Globus pallidus (tissue), 1 donor: ENCODE results near the gene PNPLA8.
A peak's percentile ranks its signal among the peaks of the same experiment; 100 is the strongest.
"Not testable (repeated sequence)": the region's sequence is repeated elsewhere in the genome, so short reads cannot be mapped to it uniquely, and the experiment has no call there.

Source experiments
- DNase-seq: peaks from one replicate; pipeline ENCODE4 v3.0.0-alpha.2; 2015; ENCODE audit warnings: low spot score

PNPLA8 gene

DNA sequence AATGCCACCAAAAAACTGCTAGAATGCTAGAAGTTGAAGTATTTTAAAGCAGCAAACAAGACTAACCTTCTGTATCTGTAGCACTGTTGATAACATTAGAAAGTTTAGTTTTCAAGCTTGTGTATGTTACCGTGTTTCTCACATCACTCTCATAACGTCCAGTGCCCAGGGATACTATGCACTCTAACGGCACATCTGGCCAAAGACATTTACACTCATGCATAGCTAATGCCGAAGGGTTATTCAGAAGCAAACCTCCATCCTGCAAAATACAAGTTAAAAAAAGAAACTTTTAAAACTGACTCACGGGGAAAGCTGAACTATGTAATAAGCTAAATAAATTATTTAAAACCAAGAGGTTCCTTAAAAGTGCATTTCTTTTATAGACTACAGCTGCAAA lies 46.8 kb downstream of the PNPLA8 start:
- no peak for DNase-seq

DNA sequence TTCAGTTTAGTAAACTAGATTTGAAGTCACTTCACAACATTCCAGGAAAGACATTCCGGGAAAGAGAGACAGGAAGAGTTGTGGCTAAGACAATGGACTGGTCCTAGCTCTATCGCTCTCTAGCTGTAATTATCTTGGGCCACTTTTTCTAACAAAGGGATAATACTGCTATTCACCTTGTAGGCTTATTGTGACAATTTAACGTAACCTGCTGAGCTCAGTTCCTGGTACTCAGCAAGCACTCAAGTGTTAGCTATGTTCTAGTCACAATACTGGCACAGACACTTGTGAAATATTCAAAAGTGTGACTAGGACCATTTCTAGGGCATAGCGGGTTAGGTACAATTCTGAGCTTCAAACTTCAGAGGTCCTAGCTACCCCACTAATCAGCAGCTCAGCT lies 57.7 kb downstream of the PNPLA8 start:
- DNase-seq: no peak

DNA sequence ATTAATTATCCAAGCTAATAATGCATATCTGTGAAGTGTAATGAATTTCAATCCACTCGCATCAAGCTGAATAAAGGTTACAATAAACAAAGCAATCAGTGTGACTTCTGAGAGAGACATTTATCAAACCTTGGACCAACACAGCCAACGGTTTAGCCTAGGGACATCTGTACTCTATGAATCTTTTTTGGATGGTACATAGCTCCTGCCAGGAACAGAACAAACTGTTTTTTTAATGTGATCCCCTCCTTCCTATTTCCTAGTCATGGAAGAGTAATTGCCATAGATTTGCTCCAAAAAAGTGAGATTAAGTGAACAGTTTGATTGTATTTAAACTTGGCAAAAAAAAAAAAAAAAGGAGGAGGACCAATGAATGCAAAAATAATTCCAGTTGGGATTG lies 58.5 kb downstream of the PNPLA8 start:
- DNase-seq: no peak

DNA sequence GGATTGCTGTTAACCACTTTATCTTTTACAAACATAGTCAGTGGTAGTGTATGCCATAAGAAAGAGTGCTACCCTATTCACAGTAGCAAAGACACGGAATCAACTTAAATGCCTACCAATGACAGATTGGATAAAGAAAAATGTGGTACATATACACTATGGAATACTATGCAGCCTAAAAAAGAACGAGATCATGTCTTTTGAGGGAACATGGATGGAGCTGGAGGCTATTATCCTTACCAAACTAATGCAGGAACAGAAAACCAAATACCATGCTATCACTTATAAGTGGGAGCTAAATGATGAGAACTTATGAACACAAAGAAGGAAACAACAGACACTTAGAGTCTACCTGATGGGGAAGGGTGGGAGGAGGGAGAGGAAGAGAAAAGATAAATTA lies 59.6 kb downstream of the PNPLA8 start:
- not testable (repeated sequence) for DNase-seq

DNA sequence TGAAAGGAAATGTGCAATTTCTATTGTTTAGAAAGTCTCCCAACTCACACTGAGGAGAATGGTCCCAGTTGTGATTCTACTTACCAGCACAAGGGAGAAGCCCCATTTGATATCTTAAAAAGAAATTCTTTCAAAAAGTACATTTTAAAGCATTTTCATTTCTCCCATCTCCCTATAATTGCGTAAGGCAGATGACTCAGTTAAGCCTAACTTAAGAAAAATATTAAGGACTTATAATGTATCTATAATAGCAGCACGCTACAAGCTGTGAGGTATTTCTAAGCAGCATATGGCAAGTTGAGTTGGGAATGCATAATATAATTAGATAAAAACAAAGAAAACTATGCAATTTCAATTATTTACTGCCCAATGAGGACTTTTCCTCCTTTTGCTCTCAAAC lies 61.2 kb downstream of the PNPLA8 start:
- DNase-seq: no peak

DNA sequence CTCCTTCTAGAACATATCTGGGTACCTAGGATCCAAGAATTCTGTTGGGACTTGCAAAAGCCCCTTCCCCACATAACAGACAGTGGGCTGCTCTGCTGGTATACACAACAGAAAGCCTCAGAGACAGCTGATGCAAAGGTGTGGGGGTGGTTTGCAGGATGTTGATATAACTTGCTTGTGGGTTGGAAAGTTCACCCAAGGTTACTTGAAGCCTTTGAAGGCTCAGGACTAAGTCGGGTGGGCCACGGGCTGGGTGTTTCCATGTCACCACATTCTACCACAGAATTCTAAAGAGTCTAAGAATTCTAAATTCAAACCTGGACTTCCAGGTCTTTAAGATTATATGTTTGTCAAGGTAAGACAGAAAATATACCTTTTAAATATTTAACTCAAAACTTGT lies 62.3 kb downstream of the PNPLA8 start:
- no peak for DNase-seq

DNA sequence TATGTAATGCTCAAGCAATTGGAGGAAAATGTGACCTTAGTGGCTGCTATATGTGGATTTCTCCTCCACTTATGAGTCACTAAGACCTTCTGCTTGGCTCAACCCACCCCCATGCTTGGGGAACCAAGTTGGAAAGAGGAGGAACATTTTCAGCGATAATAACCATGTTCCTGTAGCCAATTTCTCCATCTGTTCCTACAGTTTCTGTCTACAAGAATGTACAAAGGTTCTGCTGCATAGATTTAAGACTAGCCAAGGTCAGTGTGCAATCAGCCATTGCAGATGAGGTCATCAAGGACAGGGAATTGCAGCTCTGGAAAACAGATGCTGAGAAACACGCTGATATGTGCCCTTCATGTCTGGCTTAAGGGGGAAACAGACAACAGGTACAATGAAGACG lies 64.1 kb downstream of the PNPLA8 start:
- DNase-seq: no peak

DNA sequence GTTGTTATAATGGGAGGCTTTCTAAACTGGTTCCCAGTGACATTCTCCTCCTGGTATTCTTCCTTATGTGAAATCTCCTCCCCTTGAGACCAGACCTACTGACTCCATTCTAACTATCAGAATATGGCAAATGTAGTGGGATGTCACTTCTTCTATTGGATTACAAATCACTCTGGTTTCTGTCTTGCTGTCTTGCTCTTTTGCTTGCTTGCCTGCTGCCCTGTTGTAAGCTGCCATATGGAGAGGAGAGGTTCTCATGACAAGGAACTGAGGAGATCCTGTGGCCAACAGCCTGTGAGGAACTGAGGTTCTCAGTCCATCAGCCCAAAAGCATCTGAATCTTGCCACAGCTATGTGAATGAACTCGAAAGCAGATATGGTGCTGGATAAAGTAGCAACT lies 65.0 kb downstream of the PNPLA8 start:
- no peak for DNase-seq

DNA sequence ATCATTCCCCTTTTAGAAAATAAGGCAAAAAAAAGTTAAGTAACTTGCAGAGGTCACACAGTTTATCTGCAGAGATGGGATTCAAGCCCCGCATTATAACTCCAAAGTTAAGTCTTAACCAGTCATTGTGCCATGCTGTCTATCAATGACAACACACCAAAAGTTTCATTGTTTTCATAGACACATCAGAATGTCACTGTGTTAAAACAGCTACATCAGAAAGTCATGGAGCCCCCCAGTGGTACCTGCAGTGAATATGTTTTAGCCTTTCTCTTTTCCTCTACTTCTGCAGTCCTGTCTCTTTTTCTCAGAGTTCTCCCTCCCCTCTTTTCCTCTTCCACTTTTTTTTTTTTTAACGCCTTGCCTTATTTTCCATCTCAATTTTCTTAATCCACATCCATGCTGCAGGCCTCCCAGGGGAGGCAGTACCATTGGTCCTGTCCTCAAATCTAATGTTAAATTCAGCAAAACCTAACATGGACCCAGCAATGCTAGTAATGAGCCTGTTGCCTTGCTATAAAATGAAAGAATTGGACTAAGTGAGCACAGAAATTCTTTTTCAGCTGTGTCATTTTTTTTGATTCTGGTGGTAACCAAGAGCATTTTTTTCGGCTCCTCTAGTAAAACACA lies 65.9 kb downstream of the PNPLA8 start:
- peak; percentile 16 for DNase-seq

DNA sequence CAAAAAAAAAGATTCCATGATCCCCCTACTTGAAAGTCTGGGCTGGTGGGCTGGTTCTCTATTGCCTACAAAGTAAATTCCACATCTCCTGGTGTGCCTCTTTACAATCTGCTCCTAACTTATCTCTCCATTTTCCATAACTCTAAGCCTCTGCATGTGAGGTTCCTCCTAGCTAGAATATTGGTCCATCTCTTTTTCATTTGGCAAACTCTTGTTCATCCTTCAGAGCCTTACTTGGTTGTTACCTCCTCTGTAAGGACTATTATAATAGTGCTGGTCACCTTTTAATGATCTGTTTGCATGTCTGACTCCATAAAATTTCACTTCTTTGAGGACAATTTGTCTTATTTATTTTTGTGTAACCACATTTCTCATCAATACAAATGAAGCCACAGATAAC lies 68.1 kb downstream of the PNPLA8 start:
- no peak for DNase-seq

DNA sequence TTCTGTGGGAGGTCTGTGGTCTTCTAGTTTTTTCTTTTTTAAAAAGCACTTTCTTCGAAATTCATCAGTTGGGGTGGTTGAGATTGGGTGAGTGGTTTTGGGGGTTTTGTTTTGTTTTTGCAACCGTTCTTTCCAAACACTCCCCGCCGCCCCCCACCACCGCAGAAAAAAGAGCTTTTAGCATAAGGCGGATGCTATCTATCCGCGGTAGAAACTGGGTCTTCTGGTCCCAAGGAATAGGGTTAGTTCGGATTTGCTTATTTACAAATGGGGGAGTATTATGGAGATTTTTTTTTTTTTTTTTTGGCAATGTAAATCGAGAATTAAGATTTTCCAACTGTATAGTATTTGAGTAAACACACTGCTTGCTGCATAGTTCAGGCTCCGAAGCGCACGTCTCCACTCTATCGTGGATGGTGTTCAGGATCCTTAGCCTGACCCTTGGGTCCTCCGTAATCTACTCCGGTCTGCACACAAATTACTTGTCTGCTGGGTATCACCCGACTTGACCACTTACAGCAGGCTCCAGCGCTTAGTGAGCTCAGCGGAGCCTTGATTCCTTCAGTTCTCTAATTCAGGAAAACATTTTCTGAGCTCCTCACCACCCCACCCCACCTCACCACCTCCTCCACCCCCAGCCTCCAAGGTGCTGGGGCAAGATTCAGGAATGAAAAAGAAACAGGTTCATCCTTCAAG lies 68.9 kb downstream of the PNPLA8 start:
- DNase-seq: no peak

DNA sequence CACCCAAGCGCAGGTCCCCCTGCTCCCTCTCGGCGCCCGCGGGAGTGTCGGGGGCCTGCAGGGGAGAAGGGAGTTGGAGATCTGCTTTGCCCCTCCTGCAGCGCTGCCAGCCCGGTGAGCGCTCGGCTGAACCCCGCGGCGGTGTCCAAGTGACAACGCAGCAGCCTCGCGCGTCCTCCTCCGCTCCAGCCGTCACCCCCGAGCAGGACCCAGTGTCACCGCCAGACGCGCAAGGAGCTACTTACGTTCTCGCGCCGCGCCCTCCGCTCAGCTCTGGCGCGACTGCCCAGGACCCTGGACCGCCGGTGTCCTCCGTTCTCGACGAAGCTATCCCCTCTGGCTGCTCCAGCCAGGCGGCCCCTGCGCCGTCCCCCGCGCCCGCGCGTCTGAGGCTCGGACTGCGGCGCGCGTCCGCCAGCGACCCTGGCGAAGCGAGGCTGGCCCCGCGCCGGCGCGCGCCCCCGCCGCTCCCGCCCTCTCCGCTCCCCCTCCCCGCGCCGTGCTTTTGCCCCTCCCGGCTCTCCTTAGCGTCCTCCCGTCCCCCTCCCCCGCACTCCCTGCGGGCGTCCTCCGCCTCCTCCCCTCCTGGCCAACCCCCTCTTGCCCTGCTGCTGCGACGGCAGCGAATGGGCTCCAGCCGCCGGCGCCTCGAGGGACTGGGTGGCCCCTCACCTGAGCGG lies 69.8 kb downstream of the PNPLA8 start, which contains the start of gene NRCAM:
NRCAM (minus strand) TSS at position 439 of the 680 bp plus-strand sequence. CDS start 216,372 bp downstream, outside the sequence.
- DNase-seq: peak; percentile 61

DNA sequence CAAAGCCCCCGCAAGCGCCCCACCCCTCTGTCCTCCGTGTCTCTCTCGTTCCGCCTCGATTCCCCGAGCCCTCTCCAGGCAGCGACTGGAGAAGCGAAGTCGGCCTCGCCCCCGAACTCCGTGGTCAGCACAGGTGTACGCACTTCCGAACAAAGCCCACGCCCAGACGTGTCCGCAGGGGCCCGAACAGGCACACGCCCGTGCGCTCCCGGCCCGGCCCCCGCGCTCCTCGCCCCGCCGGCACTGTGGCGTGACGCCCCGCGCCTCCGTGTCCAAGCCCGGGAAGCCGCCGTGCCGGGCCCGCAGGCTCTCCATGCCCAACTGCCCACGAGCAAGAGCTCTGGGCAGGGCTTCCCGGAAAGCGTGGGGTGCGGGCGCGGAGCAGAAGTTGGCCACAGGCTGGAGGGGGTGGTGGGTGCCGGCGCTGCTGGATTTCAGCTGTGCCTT lies 70.4 kb downstream of the PNPLA8 start:
- DNase-seq: peak; percentile 15

DNA sequence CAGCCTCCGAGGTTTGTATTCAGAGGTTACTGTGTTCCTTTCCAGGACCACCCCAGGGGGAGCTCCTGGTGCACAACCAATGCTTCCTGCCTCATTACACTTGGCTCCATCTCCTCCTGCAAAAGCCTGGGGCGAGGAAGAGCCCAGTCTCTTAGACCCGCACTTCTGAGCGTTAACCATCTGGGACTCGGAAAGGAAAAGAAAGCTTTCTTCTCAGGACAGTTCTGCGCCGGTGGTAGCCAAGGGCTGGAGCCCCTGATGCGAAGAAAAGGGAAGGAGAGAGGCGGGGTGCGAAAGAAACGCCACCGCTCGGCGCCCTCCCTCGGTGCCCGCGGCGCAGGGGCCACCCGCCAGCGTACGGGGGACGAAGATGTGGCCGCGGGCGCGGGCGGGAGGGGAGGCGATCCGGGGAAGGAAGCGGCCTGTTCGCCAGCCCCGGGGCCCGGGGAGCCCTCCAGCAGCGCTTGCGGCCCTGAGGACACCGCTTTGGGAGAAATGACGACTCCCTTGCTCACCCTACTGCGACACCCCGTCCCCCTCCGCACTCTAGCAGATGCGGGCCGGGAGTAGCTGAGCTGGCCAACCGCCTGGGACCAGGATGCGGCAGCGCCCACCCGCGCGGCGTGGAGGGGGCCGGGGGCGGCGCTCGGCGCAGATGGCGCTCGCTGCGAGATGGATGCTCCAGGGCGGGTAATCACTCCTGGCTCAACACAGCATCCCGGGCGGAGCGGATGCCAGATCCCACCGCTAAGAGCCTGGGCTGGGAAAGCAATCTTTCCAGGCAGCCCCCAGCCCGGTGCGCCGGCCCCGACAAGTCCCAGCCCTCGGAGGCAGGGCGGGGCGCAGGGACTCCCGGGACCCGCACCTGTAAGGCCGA lies 71.0 kb downstream of the PNPLA8 start:
- DNase-seq: peak; percentile 35

DNA sequence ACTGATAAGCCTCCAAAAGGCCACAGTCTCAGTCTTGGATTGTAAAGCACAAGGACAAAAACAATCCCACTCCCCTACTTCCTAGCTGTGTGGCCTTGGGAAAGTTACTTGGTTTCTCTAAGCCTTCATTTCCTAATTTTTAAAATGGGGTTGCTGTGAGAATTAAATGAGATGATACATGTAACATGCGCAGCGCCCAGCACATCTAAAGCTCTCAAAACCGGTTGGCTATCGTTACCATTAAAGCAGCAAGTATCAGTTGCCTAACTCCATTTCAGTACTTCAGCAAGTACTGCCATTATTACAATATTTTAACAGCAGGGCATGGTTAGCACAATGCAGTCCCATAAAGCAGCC lies 71.6 kb downstream of the PNPLA8 start:
- DNase-seq: no peak

DNA sequence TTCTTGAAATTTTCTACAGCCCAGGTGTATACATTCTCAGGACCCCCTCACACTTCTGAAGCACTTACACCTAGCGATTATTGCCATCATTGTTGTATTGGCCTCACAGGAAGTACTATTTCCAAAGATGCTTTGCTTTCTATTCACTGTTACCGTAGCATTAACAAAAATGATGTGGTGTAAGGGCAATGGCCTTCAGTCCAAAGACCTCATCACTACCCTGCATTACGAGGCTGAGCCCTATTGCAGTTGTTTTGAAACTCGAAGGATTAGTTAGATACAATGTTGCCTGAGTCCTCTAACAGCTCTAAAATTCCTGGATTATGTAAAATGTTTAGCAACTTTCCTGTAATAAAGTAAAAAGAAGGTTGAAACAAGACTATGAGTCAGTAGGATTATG lies 72.6 kb downstream of the PNPLA8 start:
- DNase-seq: no peak

DNA sequence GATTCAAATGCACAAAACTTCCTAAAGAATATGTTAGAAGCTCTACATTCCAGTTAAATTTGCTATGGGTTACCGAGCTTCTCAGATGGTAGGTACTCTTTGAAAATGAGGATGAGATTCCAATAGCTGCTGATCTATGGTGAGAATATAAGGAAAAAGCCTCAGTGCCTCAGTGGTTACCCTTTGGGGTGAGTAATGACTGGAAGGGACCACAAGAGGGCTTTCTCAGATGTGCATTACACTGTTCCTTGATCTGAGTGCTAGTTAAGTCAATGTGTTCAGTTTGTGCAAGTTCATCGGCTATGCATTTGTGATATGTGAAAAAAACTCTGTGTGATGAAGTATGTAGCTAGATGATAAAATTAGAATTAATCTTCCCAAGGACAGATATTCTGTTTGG lies 73.2 kb downstream of the PNPLA8 start:
- peak; percentile 18 for DNase-seq

DNA sequence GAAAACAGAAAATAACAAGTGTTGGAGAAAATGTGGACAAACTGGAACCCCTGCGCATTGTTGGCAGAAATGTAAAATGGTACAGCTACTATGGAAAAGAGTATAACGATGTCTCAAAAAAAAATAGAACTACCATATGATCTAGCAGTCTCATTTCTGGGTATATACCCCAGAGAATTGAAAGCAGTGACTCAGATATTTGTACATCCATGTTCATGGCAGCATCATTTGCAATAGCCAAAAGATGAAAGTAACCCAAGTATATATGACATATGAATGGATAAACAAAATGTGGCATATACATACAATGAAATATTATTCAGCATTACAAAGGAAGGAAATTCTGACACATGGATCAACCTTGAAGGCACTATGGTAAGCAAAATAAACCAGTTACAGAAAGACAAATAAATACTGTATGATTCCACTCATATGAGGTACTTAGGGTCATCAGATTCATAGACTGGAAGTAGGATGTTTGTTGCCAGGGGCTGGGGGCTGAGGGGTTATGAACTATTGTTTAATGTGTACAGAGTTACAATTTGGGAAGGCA lies 74.6 kb downstream of the PNPLA8 start:
- no peak for DNase-seq

DNA sequence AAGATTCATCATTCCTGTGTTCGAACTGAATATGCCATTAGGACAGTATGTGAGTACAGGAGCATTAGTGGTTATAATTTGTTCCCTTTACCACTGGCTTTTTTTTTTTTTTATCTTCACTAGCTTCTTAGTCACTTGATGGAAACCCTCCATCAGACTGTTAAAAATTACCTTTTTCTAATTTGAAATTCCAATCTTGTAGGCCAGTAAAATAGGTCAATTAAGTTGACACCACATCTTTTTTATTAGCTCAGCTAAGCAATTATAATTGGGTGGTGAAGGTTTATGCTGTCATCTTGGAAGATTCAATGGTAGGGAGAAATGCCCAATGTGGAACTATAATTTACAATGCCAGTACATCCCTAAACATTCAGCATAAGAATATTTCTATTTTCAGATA lies 75.8 kb downstream of the PNPLA8 start:
- no peak for DNase-seq

DNA sequence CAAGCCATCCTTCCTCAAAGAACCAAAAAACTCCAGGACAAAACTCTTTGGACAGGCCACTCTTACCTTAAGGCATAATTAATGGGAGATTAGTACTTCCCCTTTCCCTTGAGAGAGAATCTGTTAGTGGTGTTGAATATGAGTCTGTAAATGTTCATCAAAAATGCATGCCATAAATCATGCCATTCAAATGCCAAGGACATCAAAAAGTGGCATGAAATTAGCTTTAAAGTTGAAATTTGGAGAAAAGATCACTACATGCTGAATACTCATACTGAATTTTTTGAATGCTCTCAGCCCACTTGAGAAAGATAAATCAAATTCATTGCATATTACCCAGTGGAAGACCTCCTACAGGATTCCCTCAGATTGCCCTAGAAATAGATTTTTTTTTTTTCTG lies 76.4 kb downstream of the PNPLA8 start:
- DNase-seq: no peak

DNA sequence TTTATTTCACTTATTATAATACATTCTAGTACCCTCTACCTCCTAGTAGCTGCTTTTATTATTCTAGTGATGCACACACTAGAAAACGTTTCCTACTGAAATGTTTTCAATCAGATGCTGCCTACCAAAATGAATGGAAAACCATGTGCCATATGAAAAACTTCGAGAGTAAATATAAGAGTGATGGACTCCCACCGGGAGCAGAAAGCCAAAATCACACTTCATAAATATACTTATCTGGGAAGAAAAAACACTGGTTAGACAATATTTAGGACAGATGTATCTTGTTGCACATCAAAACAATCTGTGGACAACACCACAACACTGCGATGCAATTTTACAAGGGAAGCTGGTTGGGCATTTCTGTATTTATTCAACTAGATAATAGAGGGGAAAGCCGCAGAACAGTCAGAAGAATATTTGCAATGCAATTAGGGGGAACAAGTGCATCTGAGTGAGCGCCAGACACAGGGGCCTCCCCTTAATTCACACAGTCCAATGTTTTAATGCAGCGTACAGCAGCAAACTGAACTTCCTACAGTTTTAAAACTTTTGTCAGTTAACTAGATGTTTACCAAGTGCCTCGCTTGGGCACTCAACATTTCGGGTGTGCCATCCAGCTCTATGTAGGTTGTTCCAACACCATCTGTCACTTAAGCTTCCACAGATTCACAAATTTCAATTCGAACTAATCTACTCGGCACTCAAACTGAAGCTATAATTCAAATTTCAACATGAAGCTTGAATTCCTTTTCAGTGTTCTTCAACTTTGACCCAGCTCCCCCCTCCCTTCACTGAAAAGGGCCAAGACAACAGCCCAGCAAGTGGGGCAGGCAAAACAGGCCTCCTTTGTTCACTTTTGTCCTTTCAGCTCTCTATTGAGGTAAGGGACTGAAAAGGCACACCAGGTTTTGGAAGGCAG lies 77.1 kb downstream of the PNPLA8 start:
- peak; percentile 43 for DNase-seq
